CD4-positive, alpha-beta memory T cell (primary cell): Measurements from ENCODE around the gene SUCLG2. TPM values are rescaled to one million over a fixed set of nuclear protein-coding genes. Genes with fewer than 3 reads are reported as not detected.
A peak's percentile ranks its signal among the peaks of the same experiment; 100 is the strongest.

Experiments used
- CTCF ChIA-PET: fragments of 350-600 bp; sonication (Branson Sonifier 250); formaldehyde crosslinking; loops from one replicate; lab custom pipeline; 2021; ENCODE audit warnings: inconsistent platforms; ENCODE audit not compliant: partially characterized antibody; lab: Charles Lee
- POLR2A ChIA-PET: fragments of 350-600 bp; sonication (Branson Sonifier 250); formaldehyde crosslinking; loops from one replicate; lab custom pipeline; 2021; ENCODE audit not compliant: partially characterized antibody; lab: Charles Lee
- DNase-seq, 5 donors: peaks; one replicate each; pipeline versions ENCODE4 v3.0.0 to v3.0.0-alpha.2; 2020 to 2022; ENCODE audit warnings: mixed read lengths in 1 of 5
- H3K27ac ChIP-seq: one replicate; pipeline ENCODE4 v1.7.0; 2013; ENCODE audit warnings: low read depth, low read length
- H3K27me3 ChIP-seq: 2 replicates; pipeline ENCODE4 v1.7.0; 2013; ENCODE audit warnings: mild to moderate bottlenecking, low read length, moderate library complexity; ENCODE audit not compliant: insufficient read depth
- H3K36me3 ChIP-seq: 2 replicates; pipeline ENCODE4 v1.7.0; 2013; ENCODE audit warnings: mild to moderate bottlenecking, low read length, moderate library complexity; ENCODE audit not compliant: insufficient read depth
- H3K4me1 ChIP-seq: 2 replicates; pipeline ENCODE4 v1.7.0; 2013; ENCODE audit warnings: mild to moderate bottlenecking, low read length, moderate library complexity; ENCODE audit not compliant: insufficient read depth
- H3K4me3 ChIP-seq, 2 donors: one replicate each; pipeline ENCODE4 v1.7.0; 2013; ENCODE audit warnings: low read length in 2 of 2, mild to moderate bottlenecking in 1 of 2
- H3K9me3 ChIP-seq, 2 donors: one replicate each; pipeline ENCODE4 v1.7.0; 2013; ENCODE audit warnings: low read length in 2 of 2, control low read depth in 1 of 2; ENCODE audit not compliant: control insufficient read depth in 1 of 2
- H3K27ac Mint-ChIP-seq, 7 donors: one replicate each; pipeline ENCODE4 v1.8.0; 2020 to 2021; ENCODE audit warnings: mixed read lengths in 7 of 7, mild to moderate bottlenecking in 6 of 7, inconsistent platforms in 3 of 7, moderate library complexity in 3 of 7
- H3K27me3 Mint-ChIP-seq, 2 donors: one replicate each; pipeline ENCODE4 v1.8.0; 2020 to 2021; ENCODE audit warnings: mixed read lengths in 2 of 2
- H3K36me3 Mint-ChIP-seq, 2 donors: one replicate each; pipeline ENCODE4 v1.8.0; 2020 to 2021; ENCODE audit warnings: mixed read lengths in 2 of 2, inconsistent platforms in 1 of 2, mild to moderate bottlenecking in 1 of 2
- H3K4me1 Mint-ChIP-seq, 4 donors: one replicate each; pipeline ENCODE4 v1.8.0; 2020 to 2021; ENCODE audit warnings: mixed read lengths in 4 of 4, mild to moderate bottlenecking in 1 of 4
- H3K4me3 Mint-ChIP-seq, 8 donors: one replicate each; pipeline ENCODE4 v1.8.0; 2020 to 2021; ENCODE audit warnings: mixed read lengths in 8 of 8, mild to moderate bottlenecking in 7 of 8, moderate library complexity in 6 of 8, inconsistent platforms in 3 of 8
- H3K9me3 Mint-ChIP-seq, 8 donors: one replicate each; pipeline ENCODE4 v1.8.0; 2020 to 2021; ENCODE audit warnings: mixed read lengths in 8 of 8, mild to moderate bottlenecking in 5 of 8, inconsistent platforms in 3 of 8, moderate library complexity in 1 of 8
- intact Hi-C: fragments of 100-400 bp; cut with micrococcal nuclease; formaldehyde crosslinking; loops from one replicate; pipeline ENCODE4 v1.15.1; 2023
- polyA plus RNA-seq, 2 donors: library from polyadenylated mRNA; unstranded; fragments of 300-500 nt; fragmentation: Illumina TruSeq; gene quantifications; one replicate each; pipeline ENCODE4 v1.2.3, GENCODE V29; 2021
- total RNA-seq, 2 experiments: library from RNA; stranded (reverse); gene quantifications; one replicate each; pipeline ENCODE4 v1.2.3, GENCODE V29; 2021

SUCLG2 gene
- total and polyA plus RNA-seq, 4 experiments from 2014 or later: 46.1 to 114 (median 56.8) TPM

GRCh38 chr3:67662733-67663132 lies 8.3 kb upstream of the SUCLG2 start:
- Mint-ChIP-seq H3K36me3 (no peaks in the 10 kb centered on the region), H3K4me1 (peaks cover 32 to 52% (median 41%) of the 10 kb centered on the region in 4 donors), H3K9me3 (no peaks in the 10 kb centered on the region), H3K4me3 (peak overlapping the region in 7 of 8 donors; percentile 3 to 72 (median 60)), H3K27ac (peak overlapping the region; percentile 17 to 85 (median 54)), H3K27me3 (no peaks in the 10 kb centered on the region)
- DNase-seq: peak; percentile 43 to 56 (median 56)
- intact Hi-C loops: no loop called here
- H3K36me3 ChIP-seq: no peaks in the 10 kb centered on the region
- H3K9me3 ChIP-seq: no peaks in the 10 kb centered on the region
- peaks cover 28% of the 10 kb centered on the region for H3K4me1 ChIP-seq
- no peak overlapping the region for H3K4me3 ChIP-seq
- H3K27ac ChIP-seq: no peak overlapping the region
- H3K27me3 ChIP-seq: no peaks in the 10 kb centered on the region
- ChIA-PET CTCF (interaction anchor here (0.8 to 1.3 kb wide), 3 partner anchors 9 to 127 kb away, joined by 3 to 6 read pairs (median 3); no protein-coding TSS in a partner anchor), POLR2A (interaction anchor here (1.0 kb wide), 1 partner anchor 8 kb away, joined by 3 read pairs; the partner anchor contains the start of gene SUCLG2)

- Mint-ChIP-seq H3K27me3 (no peaks in the 10 kb centered on the region), H3K36me3 (no peaks in the 10 kb centered on the region), H3K4me1 (peaks cover 35 to 61% (median 46%) of the 10 kb centered on the region in 4 donors), H3K27ac (peak overlapping the region in 2 of 7 donors; percentile 25 to 91), H3K4me3 (no peak overlapping the region), H3K9me3 (no peaks in the 10 kb centered on the region)
- peaks cover 35% of the 10 kb centered on the region for H3K4me1 ChIP-seq
- H3K4me3 ChIP-seq: no peak overlapping the region
- ChIA-PET CTCF (interaction anchor here (1.4 kb wide), 1 partner anchor 12 kb away, joined by 3 read pairs; no protein-coding TSS in a partner anchor), POLR2A (no interaction called here)
- no peak for DNase-seq
- no peaks in the 10 kb centered on the region for H3K9me3 ChIP-seq
- intact Hi-C loops: no loop called here
- no peak overlapping the region for H3K27ac ChIP-seq
- no peaks in the 10 kb centered on the region for H3K27me3 ChIP-seq
- no peaks in the 10 kb centered on the region for H3K36me3 ChIP-seq
These were observed 6.7 kb upstream of the SUCLG2 start for GRCh38 chr3:67661089-67661488.

- Histone ChIP-seq H3K4me1 (peaks cover 46% of the 10 kb centered on the region), H3K36me3 (no peaks in the 10 kb centered on the region), H3K4me3 (no peak overlapping the region), H3K27ac (no peak overlapping the region), H3K9me3 (no peaks in the 10 kb centered on the region), H3K27me3 (no peaks in the 10 kb centered on the region)
- Mint-ChIP-seq H3K36me3 (peaks cover 1 to 6% of the 10 kb centered on the region in 2 donors), H3K27ac (peak overlapping the region in 6 of 7 donors; percentile 16 to 97 (median 92)), H3K4me1 (peaks cover 33 to 66% (median 48%) of the 10 kb centered on the region in 4 donors), H3K27me3 (no peaks in the 10 kb centered on the region), H3K4me3 (no peak overlapping the region), H3K9me3 (no peaks in the 10 kb centered on the region)
- intact Hi-C loops: loop anchor here (5.0 to 10.0 kb wide), 6 partner anchors 288 to 1425 kb away; partner anchors contain the start of genes ARL6IP5, LRIG1 and UBA3
- DNase-seq: no peak
- POLR2A ChIA-PET: interaction anchor here (1.1 to 5.7 kb wide), 3 partner anchors 9 to 400 kb away, joined by 4 to 47 read pairs (median 38); no protein-coding TSS in a partner anchor
- CTCF ChIA-PET: interaction anchor here (0.9 kb wide), 1 partner anchor 133 kb away, joined by 4 read pairs; no protein-coding TSS in a partner anchor
These were observed 2.8 kb upstream of the SUCLG2 start for GRCh38 chr3:67657192-67657591.

GRCh38 chr3:67656614-67657013 lies 2.2 kb upstream of the SUCLG2 start:
- no peaks in the 10 kb centered on the region for H3K9me3 ChIP-seq
- H3K4me3 ChIP-seq: no peak overlapping the region
- Mint-ChIP-seq H3K4me3 (peak overlapping the region in 1 of 8 donors; percentile 90), H3K4me1 (peaks cover 37 to 68% (median 52%) of the 10 kb centered on the region in 4 donors), H3K27me3 (no peaks in the 10 kb centered on the region), H3K9me3 (no peaks in the 10 kb centered on the region), H3K27ac (peak overlapping the region; percentile 91 to 97 (median 95)), H3K36me3 (peaks cover 5 to 12% of the 10 kb centered on the region in 2 donors)
- peak in 1 of 5 donors; percentile 12 for DNase-seq
- peak overlapping the region; percentile 28 for H3K27ac ChIP-seq
- no peaks in the 10 kb centered on the region for H3K36me3 ChIP-seq
- ChIA-PET CTCF (interaction anchor here (0.9 to 3.3 kb wide), 6 partner anchors 19 to 686 kb away, joined by 3 to 17 read pairs (median 4); no protein-coding TSS in a partner anchor), POLR2A (interaction anchor here (0.8 to 5.7 kb wide), 10 partner anchors 9 to 401 kb away, joined by 3 to 47 read pairs (median 7); no protein-coding TSS in a partner anchor)
- intact Hi-C loops: loop anchor here (1.0 to 10.0 kb wide), 7 partner anchors 8 to 1426 kb away; partner anchors contain the start of genes ARL6IP5, LRIG1 and UBA3
- H3K27me3 ChIP-seq: no peaks in the 10 kb centered on the region
- peaks cover 46% of the 10 kb centered on the region for H3K4me1 ChIP-seq

- Mint-ChIP-seq H3K36me3 (peaks cover 5 to 12% of the 10 kb centered on the region in 2 donors), H3K4me3 (peak overlapping the region; percentile 84 to 90 (median 88)), H3K27me3 (no peaks in the 10 kb centered on the region), H3K9me3 (no peaks in the 10 kb centered on the region), H3K4me1 (peaks cover 42 to 71% (median 56%) of the 10 kb centered on the region in 4 donors), H3K27ac (peak overlapping the region; percentile 91 to 97 (median 95))
- CTCF ChIA-PET: interaction anchor here (1.0 to 3.3 kb wide), 8 partner anchors 9 to 685 kb away, joined by 3 to 17 read pairs (median 4); no protein-coding TSS in a partner anchor
- Histone ChIP-seq H3K36me3 (no peaks in the 10 kb centered on the region), H3K9me3 (no peaks in the 10 kb centered on the region), H3K4me3 (peak overlapping the region; percentile 25 to 80), H3K27ac (peak overlapping the region; percentile 28), H3K4me1 (peaks cover 55% of the 10 kb centered on the region), H3K27me3 (no peaks in the 10 kb centered on the region)
- peak; percentile 79 to 91 (median 83) for DNase-seq
- intact Hi-C loops: loop anchor here (1.0 to 10.0 kb wide), 10 partner anchors 9 to 1427 kb away; partner anchors contain the start of genes ARL6IP5, KBTBD8, LRIG1 and UBA3
- POLR2A ChIA-PET: interaction anchor here (0.6 to 5.7 kb wide), 23 partner anchors 10 to 1429 kb away, joined by 3 to 47 read pairs (median 4); partner anchors contain the start of genes ARL6IP5 and KBTBD8
These were observed 1.1 kb upstream of the SUCLG2 start for GRCh38 chr3:67655364-67656121.

GRCh38 chr3:67654844-67655177 lies 399 bp upstream of the SUCLG2 start:
- Mint-ChIP-seq H3K27me3 (no peaks in the 10 kb centered on the region), H3K36me3 (peaks cover 5 to 12% of the 10 kb centered on the region in 2 donors), H3K4me1 (peaks cover 44 to 75% (median 58%) of the 10 kb centered on the region in 4 donors), H3K9me3 (no peaks in the 10 kb centered on the region), H3K27ac (peak overlapping the region; percentile 91 to 97 (median 95)), H3K4me3 (peak overlapping the region; percentile 84 to 90 (median 88))
- Histone ChIP-seq H3K36me3 (no peaks in the 10 kb centered on the region), H3K27me3 (no peaks in the 10 kb centered on the region), H3K9me3 (no peaks in the 10 kb centered on the region), H3K4me3 (peak overlapping the region; percentile 25 to 80), H3K27ac (peak overlapping the region; percentile 67), H3K4me1 (peaks cover 62% of the 10 kb centered on the region)
- ChIA-PET POLR2A (interaction anchor here (0.7 to 5.7 kb wide), 21 partner anchors 8 to 1430 kb away, joined by 3 to 47 read pairs (median 5); partner anchors contain the start of genes ARL6IP5 and KBTBD8), CTCF (interaction anchor here (1.3 to 3.3 kb wide), 4 partner anchors 10 to 135 kb away, joined by 3 to 17 read pairs (median 5); no protein-coding TSS in a partner anchor)
- intact Hi-C loops: loop anchor here (2.0 to 10.0 kb wide), 11 partner anchors 30 to 1427 kb away; partner anchors contain the start of genes ARL6IP5, KBTBD8, LRIG1 and UBA3
- DNase-seq: peak in 1 of 5 donors; percentile 29
